HepG2 (cell line): ENCODE results near the gene RMDN2. TPM values are rescaled to one million over a fixed set of nuclear protein-coding genes. Genes with fewer than 3 reads are reported as not detected.

Experiments
- ATAC-seq: fragments of 200-7000 bp; cut with Tn5 transposase; 3 replicates; pipeline ENCODE4 v1.9.1; 2020; ENCODE audit warnings: mild to moderate bottlenecking, moderate library complexity
- BruUV-seq: library from RNA; stranded (reverse); fragments of 400-500 nt; replicated peaks from 2 replicates; lab custom pipeline; 2021; lab: Mats Ljungman, UMichigan
- CTCF ChIA-PET: fragments of 300-600 bp; formaldehyde crosslinking; extraction: SDS; loops from one replicate; lab custom pipeline; 2021; ENCODE audit warnings: low total read pairs, inconsistent platforms, low intra/inter-chr PET ratio; lab: Yijun Ruan, JAX
- POLR2A ChIA-PET: fragments of 350-600 bp; sonication (Branson Sonifier 250); formaldehyde crosslinking; loops from one replicate; lab custom pipeline; 2020; ENCODE audit warnings: antibody characterized with exemption, inconsistent platforms; lab: Yijun Ruan, JAX
- DNase-seq: peaks from one replicate; pipeline ENCODE4 v3.0.0-alpha.2; 2015; ENCODE audit warnings: low spot score
- FAIRE-seq: peaks from 3 replicates; lab custom pipeline; 2011; peaks lifted over from hg19 to GRCh38; lab: Jason Lieb, UNC
- H2AFZ ChIP-seq: one replicate; pipeline ENCODE4 v1.6.1; 2011; ENCODE audit warnings: low read length, inconsistent platforms
- H3K27ac ChIP-seq: fragments of 300-600 bp; 3 replicates; pipeline ENCODE4 v1.8.0; 2011; ENCODE audit warnings: mixed run types, mild to moderate bottlenecking, mixed read lengths, low read length, inconsistent platforms; ENCODE audit not compliant: insufficient read depth; ENCODE audit errors: extremely low read length
- H3K27me3 ChIP-seq, 2 experiments: fragments of 200-600 bp in 1 of 2; 2 replicates in 1 of 2; 3 replicates in 1 of 2; pipeline versions ENCODE4 v1.6.0 to v1.8.0; 2011; ENCODE audit warnings: low read length in 2 of 2, mild to moderate bottlenecking in 2 of 2, moderate library complexity in 2 of 2, inconsistent platforms in 1 of 2; ENCODE audit not compliant: insufficient read depth in 2 of 2, control insufficient read depth in 1 of 2
- H3K36me3 ChIP-seq, 2 experiments: fragments of 200-600 bp in 1 of 2; replicated peaks in 1 of 2; 2 replicates in 1 of 2; 3 replicates in 1 of 2; pipeline versions ENCODE4 v1.5.1 to v1.8.0; 2011; ENCODE audit warnings: low read length in 2 of 2, inconsistent platforms in 1 of 2; ENCODE audit not compliant: insufficient read depth in 2 of 2, control insufficient read depth in 1 of 2
- H3K4me1 ChIP-seq: 2 replicates; pipeline ENCODE4 v1.5.1; 2012; ENCODE audit warnings: low read length, inconsistent platforms; ENCODE audit not compliant: insufficient read depth
- H3K4me2 ChIP-seq: 2 replicates; pipeline ENCODE4 v1.6.0; 2011; ENCODE audit warnings: low read depth, low read length, inconsistent platforms
- H3K4me3 ChIP-seq, 3 experiments: fragments of 200-600 bp in 1 of 3; sonication (generic), shearing (Covaris generic) in 1 of 3; replicated peaks in 1 of 3; 2 replicates each; pipeline ENCODE4 v1.5.1; 2011 to 2016; ENCODE audit warnings: low read length in 3 of 3, inconsistent platforms in 2 of 3, low read depth in 2 of 3, mild to moderate bottlenecking in 2 of 3, control low read depth in 1 of 3, mixed read lengths in 1 of 3; ENCODE audit not compliant: insufficient read depth in 1 of 3
- H3K79me2 ChIP-seq: one replicate; pipeline ENCODE4 v1.6.1; 2011; ENCODE audit warnings: low read length, inconsistent platforms; ENCODE audit not compliant: insufficient read depth
- H3K9ac ChIP-seq: 2 replicates; pipeline ENCODE4 v1.6.0; 2011; ENCODE audit warnings: mild to moderate bottlenecking, low read depth, low read length, inconsistent platforms; ENCODE audit not compliant: insufficient read depth
- H3K9me3 ChIP-seq: 2 replicates; pipeline ENCODE4 v1.5.1; 2012; ENCODE audit warnings: mild to moderate bottlenecking, low read length
- H4K20me1 ChIP-seq: 2 replicates; pipeline ENCODE4 v1.6.0; 2011; ENCODE audit warnings: inconsistent platforms, mild to moderate bottlenecking, low read length, moderate library complexity; ENCODE audit not compliant: insufficient read depth
- CENPX ChIP-seq: sonication (generic); formaldehyde crosslinking; IDR thresholded peaks from 2 replicates; pipeline ENCODE4 v1.9.0; 2021; ENCODE audit warnings: mild to moderate bottlenecking, missing genetic modification reagents, moderate library complexity
- EEA1 ChIP-seq: sonication (generic); formaldehyde crosslinking; IDR thresholded peaks from 2 replicates; pipeline ENCODE4 v1.5.1; 2020; ENCODE audit warnings: mild to moderate bottlenecking, missing genetic modification reagents, borderline replicate concordance
- ELF1 ChIP-seq: sonication (generic); formaldehyde crosslinking; IDR thresholded peaks from 2 replicates; pipeline ENCODE4 v1.4.0; 2020; ENCODE audit warnings: missing genetic modification reagents
- EP300 ChIP-seq, 3 experiments: sonication (generic) in 1 of 3; formaldehyde crosslinking in 1 of 3; IDR thresholded peaks; 2 replicates each; pipeline versions ENCODE4 v1.5.1 to v1.6.1; 2011 to 2020; ENCODE audit warnings: low read depth in 2 of 3, low read length in 2 of 3, borderline replicate concordance in 1 of 3, improper control_type of control experiment in 1 of 3, mild to moderate bottlenecking in 1 of 3, missing genetic modification reagents in 1 of 3, moderate library complexity in 1 of 3
- FLYWCH1 ChIP-seq: sonication (generic); formaldehyde crosslinking; IDR thresholded peaks from 2 replicates; pipeline ENCODE4 v1.8.1; 2023; ENCODE audit warnings: mild to moderate bottlenecking, missing genetic modification reagents
- FOSL1 ChIP-seq: sonication (generic); formaldehyde crosslinking; IDR thresholded peaks from 2 replicates; pipeline ENCODE4 v1.9.0; 2021; ENCODE audit warnings: missing genetic modification reagents, borderline replicate concordance
- MED13 ChIP-seq: sonication (generic); formaldehyde crosslinking; IDR thresholded peaks from 2 replicates; pipeline ENCODE4 v1.5.0; 2020; ENCODE audit warnings: missing genetic modification reagents
- NR2F2 ChIP-seq: IDR thresholded peaks from 2 replicates; pipeline ENCODE4 v1.6.1; 2012; ENCODE audit warnings: low read depth, inconsistent platforms, borderline replicate concordance
- PLRG1 ChIP-seq: fragments of 450-650 bp; conservative IDR thresholded peaks from 2 replicates; pipeline ENCODE4 v1.6.1; 2016
- TOE1 ChIP-seq: sonication (generic); formaldehyde crosslinking; IDR thresholded peaks from 2 replicates; pipeline ENCODE4 v1.4.0; 2020; ENCODE audit warnings: mild to moderate bottlenecking, missing genetic modification reagents
- ZBTB8A ChIP-seq: sonication (generic); formaldehyde crosslinking; IDR thresholded peaks from 2 replicates; pipeline ENCODE4 v1.4.0; 2020; ENCODE audit warnings: mild to moderate bottlenecking, low read depth, missing genetic modification reagents, borderline replicate concordance
- ZFP36 ChIP-seq: fragments of 150-350 bp; IDR thresholded peaks from 2 replicates; pipeline ENCODE4 v1.6.1; 2018; ENCODE audit warnings: borderline replicate concordance, low read length, low read depth; ENCODE audit not compliant: partially characterized antibody
- ZNF124 ChIP-seq: sonication (generic); formaldehyde crosslinking; IDR thresholded peaks from 2 replicates; pipeline ENCODE4 v1.4.0; 2020; ENCODE audit warnings: missing genetic modification reagents
- ZNF225 ChIP-seq: sonication (generic); formaldehyde crosslinking; IDR thresholded peaks from 2 replicates; pipeline ENCODE4 v1.4.0; 2020; ENCODE audit warnings: mild to moderate bottlenecking, missing genetic modification reagents
- ZNF383 ChIP-seq: sonication (generic); formaldehyde crosslinking; IDR thresholded peaks from 2 replicates; pipeline ENCODE4 v1.4.0; 2020; ENCODE audit warnings: missing genetic modification reagents, mild to moderate bottlenecking, borderline replicate concordance
- ZNF878 ChIP-seq: sonication (generic); formaldehyde crosslinking; IDR thresholded peaks from 2 replicates; pipeline ENCODE4 v1.8.1; 2023; ENCODE audit warnings: mild to moderate bottlenecking, missing genetic modification reagents, moderate library complexity
- WGBS: methylation state at CpG from one replicate; pipeline ENCODE4 v1.1.6; 2017; ENCODE audit warnings: low lambda C conversion rate; 5-methylcytosine and 5-hydroxymethylcytosine counted together
- in situ Hi-C: cut with HindIII; loops from 2 replicates; pipeline ENCODE4 v1.10.0; 2017; ENCODE audit warnings: low pct_unique_long_range_greater_than_20kb; ENCODE audit not compliant: extremely low pct_ligation_motif_present
- intact Hi-C: fragments of 100-400 bp; cut with micrococcal nuclease; formaldehyde crosslinking; loops from one replicate; pipeline ENCODE4 v1.10.0; 2022; ENCODE audit not compliant: unreplicated experiment
- polyA plus RNA-seq, 8 experiments: library from polyadenylated mRNA; depleted of rRNA in 3 of 8; stranded (reverse) in 7 of 8; unstranded in 1 of 8; fragments of >200 nt; fragmentation: Illumina TruSeq in 4 of 8; extraction: Trizol in 4 of 8; gene quantifications; 2 replicates each; pipeline versions ENCODE4 v1.2.1 to v1.2.3, GENCODE V29; 2011 to 2016; ENCODE audit warnings: low read depth in 4 of 8, missing spikeins in 1 of 8, mixed read lengths in 1 of 8; ENCODE audit not compliant: insufficient read depth in 1 of 8
- total RNA-seq, 5 experiments: library from RNA; depleted of rRNA; stranded (reverse); fragments of >200 nt; fragmentation: Illumina TruSeq; extraction: Trizol; gene quantifications; 2 replicates each; pipeline ENCODE4 v1.2.3, GENCODE V29; 2016; ENCODE audit warnings: low read depth in 1 of 5
- TF ChIP-seq, protein P1 (sequence below): sonication (generic); formaldehyde crosslinking; IDR thresholded peaks from 2 replicates; pipeline ENCODE4 v1.8.0; 2022; ENCODE audit warnings: mild to moderate bottlenecking, missing genetic modification reagents
- TF ChIP-seq, protein P2 (sequence below): sonication (generic); formaldehyde crosslinking; IDR thresholded peaks from 2 replicates; pipeline ENCODE4 v1.5.0; 2020; ENCODE audit warnings: missing genetic modification reagents

The RMDN2 gene
- total and polyA plus RNA-seq, 2 of the 13 experiments (the other 11 are each of a cell fraction or from before 2014, with no cell fraction given) = 2.3 to 8.9 TPM

DNA sequence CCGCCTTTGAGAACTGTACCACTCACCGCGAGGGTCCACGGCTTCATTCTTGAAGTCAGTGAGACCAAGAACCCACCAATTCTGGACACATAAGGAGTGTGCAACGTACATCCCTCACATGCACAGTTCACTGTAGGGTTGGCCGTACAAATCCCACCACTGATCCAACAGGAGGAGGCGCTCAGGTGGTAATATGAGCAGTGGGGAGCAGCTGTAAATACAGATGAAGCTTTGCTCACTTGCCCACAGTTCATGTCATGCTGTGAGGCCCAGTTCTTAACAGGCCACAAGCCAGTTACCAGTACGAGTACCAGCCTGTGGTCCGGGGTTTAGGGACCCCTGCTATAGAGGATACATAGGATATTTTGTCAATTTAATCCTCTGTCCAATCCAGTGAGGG lies 96.5 kb downstream of the RMDN2 start:
- intact Hi-C loops (no loop called here), in situ Hi-C loops (no loop called here)
- Histone ChIP-seq H4K20me1 (no peaks in the 10 kb centered on the region), H3K79me2 (no peaks in the 10 kb centered on the region), H3K4me2 (no peak overlapping the region), H3K27ac (no peak overlapping the region), H3K27me3 (peaks cover 0 to 6% of the 10 kb centered on the region in 2 experiments; a peak in 1 of 5 replicates), H3K9me3 (no peaks in the 10 kb centered on the region), H3K4me3 (no peak overlapping the region), H2AFZ (no peak overlapping the region), H3K4me1 (no peaks in the 10 kb centered on the region), H3K36me3 (no peaks in the 10 kb centered on the region), H3K9ac (no peak overlapping the region)
- POLR2A ChIA-PET = no interaction called here
- CTCF ChIA-PET = no interaction called here
- 57% methylated on average over 8 of the region's 9 CpGs for WGBS
- ATAC-seq (peak; percentile 52), DNase-seq (no peak), FAIRE-seq (no peak)
- TF ChIP-seq CENPX (CRISPR knock-in tag) = no peak
- no peak for TF ChIP-seq MED13 (CRISPR knock-in tag)
- no peak for TF ChIP-seq ZBTB8A
- TF ChIP-seq, protein P1, sequence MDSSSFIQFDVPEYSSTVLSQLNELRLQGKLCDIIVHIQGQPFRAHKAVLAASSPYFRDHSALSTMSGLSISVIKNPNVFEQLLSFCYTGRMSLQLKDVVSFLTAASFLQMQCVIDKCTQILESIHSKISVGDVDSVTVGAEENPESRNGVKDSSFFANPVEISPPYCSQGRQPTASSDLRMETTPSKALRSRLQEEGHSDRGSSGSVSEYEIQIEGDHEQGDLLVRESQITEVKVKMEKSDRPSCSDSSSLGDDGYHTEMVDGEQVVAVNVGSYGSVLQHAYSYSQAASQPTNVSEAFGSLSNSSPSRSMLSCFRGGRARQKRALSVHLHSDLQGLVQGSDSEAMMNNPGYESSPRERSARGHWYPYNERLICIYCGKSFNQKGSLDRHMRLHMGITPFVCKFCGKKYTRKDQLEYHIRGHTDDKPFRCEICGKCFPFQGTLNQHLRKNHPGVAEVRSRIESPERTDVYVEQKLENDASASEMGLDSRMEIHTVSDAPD (CRISPR knock-in tag) = no peak
- TF ChIP-seq, protein P2, sequence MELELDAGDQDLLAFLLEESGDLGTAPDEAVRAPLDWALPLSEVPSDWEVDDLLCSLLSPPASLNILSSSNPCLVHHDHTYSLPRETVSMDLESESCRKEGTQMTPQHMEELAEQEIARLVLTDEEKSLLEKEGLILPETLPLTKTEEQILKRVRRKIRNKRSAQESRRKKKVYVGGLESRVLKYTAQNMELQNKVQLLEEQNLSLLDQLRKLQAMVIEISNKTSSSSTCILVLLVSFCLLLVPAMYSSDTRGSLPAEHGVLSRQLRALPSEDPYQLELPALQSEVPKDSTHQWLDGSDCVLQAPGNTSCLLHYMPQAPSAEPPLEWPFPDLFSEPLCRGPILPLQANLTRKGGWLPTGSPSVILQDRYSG = no peak
- no peak for TF ChIP-seq ZNF878
- no peak for TF ChIP-seq NR2F2
- TF ChIP-seq ZNF225 (CRISPR knock-in tag) = no peak
- no peak for TF ChIP-seq ZNF383 (CRISPR knock-in tag)
- TF ChIP-seq EEA1 (CRISPR knock-in tag) = no peak
- TF ChIP-seq EP300 (IDR thresholded peaks at IDR 0.05; ENCODE audit: low read depth in 2 of 2, low read length in 2 of 2) = no peak
- no peak for TF ChIP-seq EP300 (CRISPR knock-in tag; IDR thresholded peaks at IDR 0.05; ENCODE audit: borderline replicate concordance)
- TF ChIP-seq FLYWCH1 = no peak
- no peak for TF ChIP-seq ZNF124 (CRISPR knock-in tag)
- TF ChIP-seq ZFP36 = no peak
- no peak for TF ChIP-seq PLRG1
- TF ChIP-seq ELF1 (CRISPR knock-in tag) = no peak
- no peak for TF ChIP-seq TOE1 (CRISPR knock-in tag)
- TF ChIP-seq FOSL1 (CRISPR knock-in tag) = no peak
- BruUV-seq = no TSS peak
